ENCODE measurements around the gene TBX2. TPM values are rescaled to one million over a fixed set of nuclear protein-coding genes. Genes with fewer than 3 reads are reported as not detected.

Gene TBX2
- total RNA-seq, 1 donor from 2014 or later = 16.1 TPM

- H3K27me3 Mint-ChIP-seq (ENCODE audit: low read depth) = peaks cover 36% of the 10 kb centered on the region
- TF ChIP-seq CTCF (conservative IDR thresholded peaks at IDR 0.05) = no peak
- no peaks in the 10 kb centered on the region for H3K36me3 Mint-ChIP-seq (ENCODE audit: low read depth)
- no peak overlapping the region for H3K4me3 Mint-ChIP-seq
- H3K27ac Mint-ChIP-seq (ENCODE audit: unreplicated experiment) = no peak overlapping the region
- DNase-seq (ENCODE audit: low read depth, low spot score) = no peak
- H3K4me1 Mint-ChIP-seq = peaks cover 13% of the 10 kb centered on the region
- no peaks in the 10 kb centered on the region for H3K9me3 Mint-ChIP-seq
Measured at GRCh38 chr17:61418449-61418848, 18.8 kb downstream of the TBX2 start.

GRCh38 chr17:61419496-61420046, 19.9 kb downstream of the TBX2 start:
- Mint-ChIP-seq H3K27me3 (ENCODE audit: low read depth) (peaks cover 39% of the 10 kb centered on the region), H3K9me3 (no peaks in the 10 kb centered on the region), H3K27ac (ENCODE audit: unreplicated experiment) (peak overlapping the region; percentile 69), H3K36me3 (ENCODE audit: low read depth) (no peaks in the 10 kb centered on the region), H3K4me3 (no peak overlapping the region), H3K4me1 (peaks cover 11% of the 10 kb centered on the region)
- DNase-seq (ENCODE audit: low read depth, low spot score) = no peak
- no peak for TF ChIP-seq CTCF (conservative IDR thresholded peaks at IDR 0.05)

- H3K9me3 Mint-ChIP-seq = no peaks in the 10 kb centered on the region
- TF ChIP-seq CTCF (conservative IDR thresholded peaks at IDR 0.05) = no peak
- peaks cover 11% of the 10 kb centered on the region for H3K4me1 Mint-ChIP-seq
- H3K36me3 Mint-ChIP-seq (ENCODE audit: low read depth) = no peaks in the 10 kb centered on the region
- H3K27me3 Mint-ChIP-seq (ENCODE audit: low read depth) = peaks cover 39% of the 10 kb centered on the region
- no peak overlapping the region for H3K27ac Mint-ChIP-seq (ENCODE audit: unreplicated experiment)
- no peak for DNase-seq (ENCODE audit: low read depth, low spot score)
- H3K4me3 Mint-ChIP-seq = peak overlapping the region; percentile 62
Measured at GRCh38 chr17:61420052-61420451, 20.4 kb downstream of the TBX2 start.

GRCh38 chr17:61420745-61421398, 21.2 kb downstream of the TBX2 start:
- Mint-ChIP-seq H3K9me3 (no peaks in the 10 kb centered on the region), H3K4me3 (no peak overlapping the region), H3K27me3 (ENCODE audit: low read depth) (peaks cover 39% of the 10 kb centered on the region), H3K36me3 (ENCODE audit: low read depth) (no peaks in the 10 kb centered on the region), H3K27ac (ENCODE audit: unreplicated experiment) (peak overlapping the region; percentile 40), H3K4me1 (peaks cover 11% of the 10 kb centered on the region)
- DNase-seq (ENCODE audit: low read depth, low spot score) = no peak
- no peak for TF ChIP-seq CTCF (conservative IDR thresholded peaks at IDR 0.05)

- Mint-ChIP-seq H3K27ac (ENCODE audit: unreplicated experiment) (no peak overlapping the region), H3K4me3 (no peak overlapping the region), H3K9me3 (no peaks in the 10 kb centered on the region), H3K36me3 (ENCODE audit: low read depth) (no peaks in the 10 kb centered on the region), H3K27me3 (ENCODE audit: low read depth) (peaks cover 42% of the 10 kb centered on the region), H3K4me1 (peaks cover 11% of the 10 kb centered on the region)
- no peak for DNase-seq (ENCODE audit: low read depth, low spot score)
- no peak for TF ChIP-seq CTCF (conservative IDR thresholded peaks at IDR 0.05)
Measured at GRCh38 chr17:61421460-61421859, 21.8 kb downstream of the TBX2 start.

Data from neural crest cell (in vitro differentiated cells).